HG02610 (cell line): ENCODE data around the gene HSPG2.
"Not testable (repeated sequence)": the region's sequence is repeated elsewhere in the genome, so short reads cannot be mapped to it uniquely, and the experiment has no call there.

Source experiments
- ATAC-seq: cut with Tn5 transposase; IDR thresholded peaks from one replicate; pipeline ENCODE4 v1.9.1; 2021; ENCODE audit warnings: mild to moderate bottlenecking, moderate library complexity; ENCODE audit not compliant: unreplicated experiment

The HSPG2 gene

GRCh38 chr1:21830792-21831453, 106.2 kb downstream of the HSPG2 start:
- no peak for ATAC-seq

- no peak for ATAC-seq
Measured at GRCh38 chr1:21829294-21829693, 107.8 kb downstream of the HSPG2 start.

GRCh38 chr1:21828506-21829210, 108.5 kb downstream of the HSPG2 start:
- ATAC-seq = no peak

- no peak for ATAC-seq
Measured at GRCh38 chr1:21828075-21828474, 109.0 kb downstream of the HSPG2 start.

GRCh38 chr1:21827141-21827679, 109.9 kb downstream of the HSPG2 start:
- ATAC-seq = no peak

- not testable (repeated sequence) for ATAC-seq
Measured at GRCh38 chr1:21826694-21827093, 110.4 kb downstream of the HSPG2 start.

GRCh38 chr1:21825393-21825792, 111.7 kb downstream of the HSPG2 start:
- ATAC-seq = no peak

- no peak for ATAC-seq
Measured at GRCh38 chr1:21824926-21825325, 112.2 kb downstream of the HSPG2 start.

GRCh38 chr1:21823980-21824702, 113.0 kb downstream of the HSPG2 start:
- no peak for ATAC-seq

GRCh38 chr1:21823206-21823979, 113.7 kb downstream of the HSPG2 start:
- no peak for ATAC-seq

GRCh38 chr1:21822349-21822748, 114.8 kb downstream of the HSPG2 start:
- no peak for ATAC-seq

- ATAC-seq = no peak
Measured at GRCh38 chr1:21821385-21822019, 115.6 kb downstream of the HSPG2 start.

GRCh38 chr1:21820597-21821232, 116.4 kb downstream of the HSPG2 start:
- no peak for ATAC-seq

- ATAC-seq = no peak
Measured at GRCh38 chr1:21818656-21819055, 118.5 kb downstream of the HSPG2 start.

- no peak for ATAC-seq
Measured at GRCh38 chr1:21816602-21817302, 120.4 kb downstream of the HSPG2 start.

GRCh38 chr1:21815724-21816321, 121.3 kb downstream of the HSPG2 start:
- ATAC-seq = no peak

- ATAC-seq = no peak
Measured at GRCh38 chr1:21814981-21815582, 122.0 kb downstream of the HSPG2 start.

- ATAC-seq = no peak
Measured at GRCh38 chr1:21814241-21814918, 122.7 kb downstream of the HSPG2 start.
